ENCODE measurements around the gene CAP1.
A peak's percentile ranks its signal among the peaks of the same experiment; 100 is the strongest.
"Not testable (repeated sequence)": the region's sequence is repeated elsewhere in the genome, so short reads cannot be mapped to it uniquely, and the experiment has no call there.

The CAP1 gene

DNA sequence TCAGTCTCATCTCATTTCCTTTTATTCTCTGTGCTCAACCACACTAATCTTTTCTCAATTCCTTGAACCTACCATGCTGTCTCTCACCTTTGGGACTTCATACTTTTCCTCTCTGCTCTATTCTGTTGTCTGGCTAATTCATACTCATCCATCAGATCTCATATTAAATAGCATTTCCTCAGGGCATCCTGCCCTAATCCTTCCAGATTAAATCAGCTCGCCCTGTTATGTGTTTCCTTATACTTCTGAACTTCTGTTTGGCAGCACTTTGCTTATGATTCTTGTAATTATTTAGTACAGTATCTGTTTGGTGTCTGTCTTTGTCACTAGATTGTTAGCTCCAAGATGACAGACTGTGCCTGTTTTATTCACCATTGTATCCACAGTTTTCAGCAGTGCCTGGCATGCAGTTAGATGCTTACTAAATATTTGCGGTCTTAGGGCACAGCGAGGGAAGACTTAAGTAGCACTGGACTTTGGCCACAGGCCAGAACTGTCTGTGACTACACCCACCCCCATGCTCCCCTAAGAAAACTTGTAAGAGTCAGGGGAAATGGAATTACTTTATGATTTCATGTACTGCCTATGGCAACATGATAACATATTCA, 9.9 kb upstream of the CAP1 start:
- H3K4me3 ChIP-seq (ENCODE audit: low read depth, low read length): no peak overlapping the region
- TF ChIP-seq, protein P1, sequence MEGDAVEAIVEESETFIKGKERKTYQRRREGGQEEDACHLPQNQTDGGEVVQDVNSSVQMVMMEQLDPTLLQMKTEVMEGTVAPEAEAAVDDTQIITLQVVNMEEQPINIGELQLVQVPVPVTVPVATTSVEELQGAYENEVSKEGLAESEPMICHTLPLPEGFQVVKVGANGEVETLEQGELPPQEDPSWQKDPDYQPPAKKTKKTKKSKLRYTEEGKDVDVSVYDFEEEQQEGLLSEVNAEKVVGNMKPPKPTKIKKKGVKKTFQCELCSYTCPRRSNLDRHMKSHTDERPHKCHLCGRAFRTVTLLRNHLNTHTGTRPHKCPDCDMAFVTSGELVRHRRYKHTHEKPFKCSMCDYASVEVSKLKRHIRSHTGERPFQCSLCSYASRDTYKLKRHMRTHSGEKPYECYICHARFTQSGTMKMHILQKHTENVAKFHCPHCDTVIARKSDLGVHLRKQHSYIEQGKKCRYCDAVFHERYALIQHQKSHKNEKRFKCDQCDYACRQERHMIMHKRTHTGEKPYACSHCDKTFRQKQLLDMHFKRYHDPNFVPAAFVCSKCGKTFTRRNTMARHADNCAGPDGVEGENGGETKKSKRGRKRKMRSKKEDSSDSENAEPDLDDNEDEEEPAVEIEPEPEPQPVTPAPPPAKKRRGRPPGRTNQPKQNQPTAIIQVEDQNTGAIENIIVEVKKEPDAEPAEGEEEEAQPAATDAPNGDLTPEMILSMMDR (IDR thresholded peaks at IDR 0.05; ENCODE audit: insufficient read depth, low read depth, low read length, missing control alignments): no peak
- DNase-seq (ENCODE audit: low read depth): no peak

- TF ChIP-seq, protein P1 (IDR thresholded peaks at IDR 0.05; ENCODE audit: insufficient read depth, low read depth, low read length, missing control alignments): peak; percentile 77
- DNase-seq (ENCODE audit: low read depth): peak; percentile 82
- H3K4me3 ChIP-seq (ENCODE audit: low read depth, low read length): no peak overlapping the region
Measured at GRCh38 chr1:40032240-40032891, 8.2 kb upstream of the CAP1 start.

- peak; percentile 25 for DNase-seq (ENCODE audit: low read depth)
- TF ChIP-seq, protein P1 (IDR thresholded peaks at IDR 0.05; ENCODE audit: insufficient read depth, low read depth, low read length, missing control alignments): no peak
- no peak overlapping the region for H3K4me3 ChIP-seq (ENCODE audit: low read depth, low read length)
Measured at GRCh38 chr1:40034869-40035268, 5.7 kb upstream of the CAP1 start.

GRCh38 chr1:40036574-40036973, 4.0 kb upstream of the CAP1 start:
- TF ChIP-seq, protein P1 (IDR thresholded peaks at IDR 0.05; ENCODE audit: insufficient read depth, low read depth, low read length, missing control alignments): no peak
- H3K4me3 ChIP-seq (ENCODE audit: low read depth, low read length): no peak overlapping the region
- no peak for DNase-seq (ENCODE audit: low read depth)

DNA sequence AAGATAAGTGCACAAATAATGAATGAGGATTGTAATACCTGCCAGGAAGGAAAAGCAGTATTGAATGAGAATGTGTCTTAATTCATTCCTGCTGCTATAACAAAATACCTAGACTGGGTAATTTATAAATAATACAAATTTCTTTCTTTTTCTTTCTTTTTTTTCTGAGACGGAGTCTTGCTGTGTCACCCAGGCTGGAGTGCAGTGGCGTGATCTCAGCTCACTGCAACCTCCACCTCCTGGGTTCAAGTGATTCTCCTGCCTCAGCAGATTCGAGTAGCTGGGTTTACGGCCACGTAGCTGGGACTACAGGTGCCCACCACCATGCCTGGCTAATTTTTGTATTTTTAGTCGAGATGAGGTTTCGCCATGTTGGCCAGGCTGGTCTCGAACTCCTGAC, 3.3 kb upstream of the CAP1 start:
- H3K4me3 ChIP-seq (ENCODE audit: low read depth, low read length); DNase-seq (ENCODE audit: low read depth): not testable (repeated sequence)

- peak overlapping the region; percentile 67 for H3K4me3 ChIP-seq (ENCODE audit: low read depth, low read length)
- TF ChIP-seq, protein P1 (IDR thresholded peaks at IDR 0.05; ENCODE audit: insufficient read depth, low read depth, low read length, missing control alignments): no peak
Measured at GRCh38 chr1:40038697-40039096, 1.8 kb upstream of the CAP1 start.

DNA sequence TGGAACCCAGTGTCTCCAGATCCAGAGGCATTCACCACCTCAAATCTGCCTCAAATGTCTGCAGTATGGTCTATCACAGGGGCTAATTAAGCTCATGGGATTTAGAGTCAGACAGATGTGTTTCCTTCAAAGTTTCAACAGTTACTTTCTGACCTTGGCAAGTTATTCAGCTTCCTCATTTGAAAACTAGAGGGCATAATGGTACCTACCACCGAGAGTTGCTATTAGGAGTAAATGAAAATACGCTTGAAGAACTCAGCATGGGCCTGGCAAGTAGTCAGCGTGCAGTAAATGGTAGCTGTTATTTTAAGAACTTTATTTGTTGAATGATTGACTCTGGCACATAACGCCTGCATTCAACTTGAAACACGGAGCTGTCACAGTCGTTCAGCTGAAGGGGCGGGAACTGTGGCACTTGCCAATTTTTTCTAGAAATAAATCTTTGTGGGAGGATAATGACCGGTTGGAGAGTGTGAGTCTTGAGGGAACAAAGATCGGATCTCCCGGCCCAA, 1.2 kb upstream of the CAP1 start:
- TF ChIP-seq, protein P1 (IDR thresholded peaks at IDR 0.05; ENCODE audit: insufficient read depth, low read depth, low read length, missing control alignments): no peak
- DNase-seq (ENCODE audit: low read depth): peak; percentile 77

More at GRCh38 chr1:40038697-40039096, 1.8 kb upstream of the CAP1 start:
- no peak for DNase-seq (ENCODE audit: low read depth)

More for the DNA sequence above, 1.2 kb upstream of the CAP1 start:
- H3K4me3 ChIP-seq (ENCODE audit: low read depth, low read length): peak overlapping the region; percentile 67
